ENCODE measurements around the gene NBEAL1.
"Not testable (repeated sequence)": the region's sequence is repeated elsewhere in the genome, so short reads cannot be mapped to it uniquely, and the experiment has no call there.

GRCh38 chr2:203102357-203102756 is 87.7 kb downstream of the NBEAL1 start:
- not testable (repeated sequence) for TF ChIP-seq FOXK2 (IDR thresholded peaks at IDR 0.05); ELF4 (IDR thresholded peaks at IDR 0.05); TARDBP (IDR thresholded peaks at IDR 0.05); HDGF (IDR thresholded peaks at IDR 0.05; ENCODE audit: borderline replicate concordance); FOXA1 (IDR thresholded peaks at IDR 0.05); LEF1 (IDR thresholded peaks at IDR 0.05; ENCODE audit: borderline replicate concordance); FOXM1 (IDR thresholded peaks at IDR 0.05; ENCODE audit: borderline replicate concordance); ARNT (IDR thresholded peaks at IDR 0.05)
